HG03175 (cell line): ENCODE data around the gene ARAF.

Experiments
- ATAC-seq: cut with Tn5 transposase; IDR thresholded peaks from one replicate; pipeline ENCODE4 v1.9.1; 2021; ENCODE audit warnings: mild to moderate bottlenecking, moderate library complexity; ENCODE audit not compliant: unreplicated experiment

ARAF gene

DNA sequence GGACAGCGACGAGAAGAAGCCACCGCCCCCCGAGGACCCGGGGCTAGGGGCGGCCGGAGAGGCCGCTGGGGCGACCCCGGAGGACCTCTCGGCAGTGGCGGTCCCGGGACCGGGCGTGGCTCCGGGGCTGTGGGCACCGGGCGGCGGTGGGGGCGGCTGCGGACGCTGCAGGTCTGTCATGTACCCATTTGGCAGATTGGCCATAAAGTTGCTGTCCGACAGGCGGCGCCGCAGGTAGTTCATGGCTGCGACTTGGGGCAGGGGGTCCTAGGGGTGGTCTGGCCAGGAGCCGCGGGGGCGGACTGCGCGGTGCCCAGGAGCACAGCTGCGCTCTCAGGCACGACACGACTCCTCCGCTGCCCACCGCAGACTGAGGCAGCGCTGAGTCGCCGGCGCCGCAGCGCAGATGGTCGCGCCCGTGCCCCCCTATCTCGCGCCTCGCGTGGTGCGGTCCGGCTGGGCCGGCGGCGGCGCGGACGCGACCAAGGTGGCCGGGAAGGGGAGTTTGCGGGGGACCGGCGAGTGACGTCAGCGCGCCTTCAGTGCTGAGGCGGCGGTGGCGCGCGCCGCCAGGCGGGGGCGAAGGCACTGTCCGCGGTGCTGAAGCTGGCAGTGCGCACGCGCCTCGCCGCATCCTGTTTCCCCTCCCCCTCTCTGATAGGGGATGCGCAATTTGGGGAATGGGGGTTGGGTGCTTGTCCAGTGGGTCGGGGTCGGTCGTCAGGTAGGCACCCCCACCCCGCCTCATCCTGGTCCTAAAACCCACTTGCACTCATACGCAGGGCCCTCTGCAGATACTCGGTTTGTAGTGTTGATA lies 58.7 kb downstream of the ARAF start, which contains the start of gene SYN1:
Gene SYN1, minus strand, starts transcription at position 372 of the 817 bp plus-strand sequence. Its CDS starts 129 bp downstream, at position 243.
- peak; percentile 66 for ATAC-seq

DNA sequence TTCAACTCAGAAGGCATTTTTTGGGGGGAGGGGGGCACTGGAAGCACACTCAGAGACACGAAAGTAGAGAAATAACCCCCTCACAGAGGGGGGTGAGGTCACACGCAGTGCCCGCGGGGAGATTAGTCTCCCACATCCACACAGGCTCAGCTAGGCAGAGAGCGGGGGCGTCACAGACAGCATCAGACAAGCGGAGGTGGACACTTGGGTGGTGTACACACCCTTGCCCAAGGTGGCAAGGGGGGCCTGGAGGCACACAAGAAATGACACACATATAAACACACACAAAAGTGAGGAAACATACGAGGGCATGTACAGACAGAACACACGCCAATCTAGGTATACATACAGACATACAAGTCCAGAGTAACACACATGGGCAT lies 59.3 kb downstream of the ARAF start:
- no peak for ATAC-seq
